Mucosa of rectum (tissue), 2 donors: ENCODE data around the gene CTNNAL1.

Experiments
- H3K27ac ChIP-seq, 2 donors: one replicate each; pipeline ENCODE4 v1.7.0; 2013; ENCODE audit warnings: inconsistent platforms in 2 of 2, low read depth in 2 of 2, low read length in 2 of 2
- H3K27me3 ChIP-seq, 2 donors: one replicate each; pipeline ENCODE4 v1.7.0; 2013; ENCODE audit warnings: low read length in 2 of 2; ENCODE audit not compliant: control insufficient read depth in 2 of 2, insufficient read depth in 2 of 2
- H3K36me3 ChIP-seq, 2 donors: one replicate each; pipeline ENCODE4 v1.7.0; 2013; ENCODE audit warnings: low read length in 2 of 2; ENCODE audit not compliant: control insufficient read depth in 2 of 2, insufficient read depth in 2 of 2
- H3K4me1 ChIP-seq, 2 donors: one replicate each; pipeline ENCODE4 v1.7.0; 2013; ENCODE audit warnings: low read length in 2 of 2, mild to moderate bottlenecking in 1 of 2; ENCODE audit not compliant: control insufficient read depth in 2 of 2, insufficient read depth in 2 of 2
- H3K4me3 ChIP-seq, 2 donors: one replicate each; pipeline ENCODE4 v1.7.0; 2013; ENCODE audit warnings: low read length in 2 of 2
- H3K9ac ChIP-seq, 2 donors: one replicate each; pipeline ENCODE4 v1.7.0; 2013; ENCODE audit warnings: low read length in 2 of 2, low read depth in 1 of 2, mild to moderate bottlenecking in 1 of 2
- H3K9me3 ChIP-seq, 2 donors: one replicate each; pipeline ENCODE4 v1.7.0; 2013; ENCODE audit warnings: low read length in 2 of 2; ENCODE audit not compliant: control insufficient read depth in 2 of 2
- donor health status: healthy.
- donor health status: Normal muscosa, but diverticular disease.

The CTNNAL1 gene

GRCh38 chr9:108894225-108894997 lies 118.9 kb downstream of the CTNNAL1 start:
- Histone ChIP-seq H3K27ac (no peak overlapping the region), H3K4me3 (no peak overlapping the region), H3K9ac (no peak overlapping the region), H3K27me3 (no peaks in the 10 kb centered on the region), H3K4me1 (no peaks in the 10 kb centered on the region), H3K9me3 (no peaks in the 10 kb centered on the region), H3K36me3 (peaks cover 65 to 82% of the 10 kb centered on the region in 2 donors)
